Uterus (tissue), 2 donors: ENCODE measurements around the gene ANAPC15.

Experiments used
- POLR2A ChIP-seq, 2 donors: fragments of 450-650 bp; IDR thresholded peaks; one replicate each; pipeline ENCODE4 v1.6.1; 2016; ENCODE audit warnings: antibody characterized with exemption in 2 of 2, mild to moderate bottlenecking in 1 of 2, moderate library complexity in 1 of 2
- TF ChIP-seq, protein P1 (sequence below), 4 experiments: fragments of 200-600 bp in 2 of 4; fragments of 450-650 bp in 2 of 4; sonication (generic) in 2 of 4; IDR thresholded peaks; one replicate each; pipeline ENCODE4 v1.5.1; 2016 to 2019; ENCODE audit warnings: antibody characterized with exemption in 4 of 4, mild to moderate bottlenecking in 2 of 4, moderate library complexity in 1 of 4

DNA sequence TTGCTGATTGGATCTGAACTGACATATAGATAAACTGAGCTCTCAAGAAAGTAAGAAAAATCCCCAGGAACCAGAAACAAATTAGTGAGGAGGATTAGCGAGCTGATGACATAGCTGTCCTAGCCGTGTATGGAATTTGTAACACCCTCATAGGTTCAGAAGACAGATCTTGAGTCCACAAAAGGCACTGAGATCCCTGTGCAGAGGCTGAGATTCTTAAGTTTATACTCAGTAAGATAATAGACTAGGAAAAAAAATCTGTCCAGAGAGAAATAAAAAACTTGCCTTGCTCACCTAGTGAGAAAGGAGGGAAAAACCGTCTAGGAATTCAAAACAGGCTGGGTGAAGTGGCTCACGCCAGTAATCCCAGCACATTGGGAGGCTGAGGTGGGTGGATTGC lies 36.7 kb downstream of the ANAPC15 start:
- TF ChIP-seq, protein P1, sequence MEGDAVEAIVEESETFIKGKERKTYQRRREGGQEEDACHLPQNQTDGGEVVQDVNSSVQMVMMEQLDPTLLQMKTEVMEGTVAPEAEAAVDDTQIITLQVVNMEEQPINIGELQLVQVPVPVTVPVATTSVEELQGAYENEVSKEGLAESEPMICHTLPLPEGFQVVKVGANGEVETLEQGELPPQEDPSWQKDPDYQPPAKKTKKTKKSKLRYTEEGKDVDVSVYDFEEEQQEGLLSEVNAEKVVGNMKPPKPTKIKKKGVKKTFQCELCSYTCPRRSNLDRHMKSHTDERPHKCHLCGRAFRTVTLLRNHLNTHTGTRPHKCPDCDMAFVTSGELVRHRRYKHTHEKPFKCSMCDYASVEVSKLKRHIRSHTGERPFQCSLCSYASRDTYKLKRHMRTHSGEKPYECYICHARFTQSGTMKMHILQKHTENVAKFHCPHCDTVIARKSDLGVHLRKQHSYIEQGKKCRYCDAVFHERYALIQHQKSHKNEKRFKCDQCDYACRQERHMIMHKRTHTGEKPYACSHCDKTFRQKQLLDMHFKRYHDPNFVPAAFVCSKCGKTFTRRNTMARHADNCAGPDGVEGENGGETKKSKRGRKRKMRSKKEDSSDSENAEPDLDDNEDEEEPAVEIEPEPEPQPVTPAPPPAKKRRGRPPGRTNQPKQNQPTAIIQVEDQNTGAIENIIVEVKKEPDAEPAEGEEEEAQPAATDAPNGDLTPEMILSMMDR (IDR thresholded peaks at IDR 0.05) = no peak
- TF ChIP-seq POLR2A (IDR thresholded peaks at IDR 0.05) = no peak
